Fibroblast of the aortic adventitia (primary cell): ENCODE measurements around the gene CTCF. TPM values are rescaled to one million over a fixed set of nuclear protein-coding genes. Genes with fewer than 3 reads are reported as not detected.

Experiments
- DNase-seq: peaks from one replicate; pipeline ENCODE4 v3.0.0-alpha.2; 2010; ENCODE audit warnings: low read depth
- H3K4me3 ChIP-seq: 2 replicates; pipeline ENCODE4 v1.5.1; 2011; ENCODE audit warnings: low read depth, mild to moderate bottlenecking, control low read depth, low read length, moderate library complexity
- total RNA-seq: library from RNA; depleted of rRNA; stranded (reverse); fragments of >200 nt; gene quantifications from 2 replicates; pipeline ENCODE4 v1.2.3, GENCODE V29; 2012; ENCODE audit warnings: low replicate concordance
- TF ChIP-seq, protein P1 (sequence below): IDR thresholded peaks from 2 replicates; pipeline ENCODE4 v1.5.1; 2011; ENCODE audit warnings: mild to moderate bottlenecking, low read length, control low read depth, inconsistent platforms; ENCODE audit not compliant: insufficient read depth

Gene CTCF
- total RNA-seq, 1 donor: 34.3 TPM

DNA sequence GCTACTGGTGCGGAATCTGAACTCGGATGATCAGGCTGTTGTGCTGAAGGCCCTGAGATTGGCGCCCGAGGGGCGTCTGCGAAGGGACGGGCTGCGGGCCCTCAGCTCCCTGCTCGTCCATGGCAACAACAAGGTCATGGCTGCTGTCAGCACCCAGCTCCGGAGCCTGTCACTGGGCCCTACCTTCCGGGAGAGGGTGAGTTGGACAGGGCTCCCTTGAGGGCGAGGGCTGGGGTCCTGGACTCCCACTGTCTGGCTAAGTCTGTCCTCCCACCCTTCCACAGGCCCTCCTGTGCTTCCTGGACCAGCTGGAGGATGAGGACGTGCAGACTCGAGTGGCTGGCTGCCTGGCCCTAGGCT lies 16.7 kb upstream of the CTCF start:
- TF ChIP-seq, protein P1, sequence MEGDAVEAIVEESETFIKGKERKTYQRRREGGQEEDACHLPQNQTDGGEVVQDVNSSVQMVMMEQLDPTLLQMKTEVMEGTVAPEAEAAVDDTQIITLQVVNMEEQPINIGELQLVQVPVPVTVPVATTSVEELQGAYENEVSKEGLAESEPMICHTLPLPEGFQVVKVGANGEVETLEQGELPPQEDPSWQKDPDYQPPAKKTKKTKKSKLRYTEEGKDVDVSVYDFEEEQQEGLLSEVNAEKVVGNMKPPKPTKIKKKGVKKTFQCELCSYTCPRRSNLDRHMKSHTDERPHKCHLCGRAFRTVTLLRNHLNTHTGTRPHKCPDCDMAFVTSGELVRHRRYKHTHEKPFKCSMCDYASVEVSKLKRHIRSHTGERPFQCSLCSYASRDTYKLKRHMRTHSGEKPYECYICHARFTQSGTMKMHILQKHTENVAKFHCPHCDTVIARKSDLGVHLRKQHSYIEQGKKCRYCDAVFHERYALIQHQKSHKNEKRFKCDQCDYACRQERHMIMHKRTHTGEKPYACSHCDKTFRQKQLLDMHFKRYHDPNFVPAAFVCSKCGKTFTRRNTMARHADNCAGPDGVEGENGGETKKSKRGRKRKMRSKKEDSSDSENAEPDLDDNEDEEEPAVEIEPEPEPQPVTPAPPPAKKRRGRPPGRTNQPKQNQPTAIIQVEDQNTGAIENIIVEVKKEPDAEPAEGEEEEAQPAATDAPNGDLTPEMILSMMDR: no peak
- no peak overlapping the region for H3K4me3 ChIP-seq
- no peak for DNase-seq

DNA sequence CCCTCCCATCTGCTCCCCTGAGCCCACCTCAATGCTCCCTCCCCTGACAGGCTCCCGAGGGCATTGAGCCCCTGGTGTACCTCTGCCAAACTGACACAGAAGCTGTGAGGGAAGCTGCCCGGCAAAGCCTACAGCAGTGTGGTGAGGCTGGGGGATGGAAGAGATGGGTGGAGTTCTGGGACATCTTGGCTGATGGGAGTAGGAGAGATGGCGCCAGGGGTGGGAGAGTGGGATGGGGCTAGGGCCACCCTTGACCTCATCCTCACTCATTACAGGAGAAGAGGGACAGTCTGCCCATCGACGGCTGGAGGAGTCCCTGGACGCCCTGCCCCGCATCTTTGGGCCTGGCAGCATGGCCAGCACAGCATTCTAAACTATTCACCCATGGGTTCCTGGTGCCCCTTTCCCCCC lies 16.2 kb upstream of the CTCF start:
- TF ChIP-seq, protein P1: no peak
- no peak for DNase-seq

DNA sequence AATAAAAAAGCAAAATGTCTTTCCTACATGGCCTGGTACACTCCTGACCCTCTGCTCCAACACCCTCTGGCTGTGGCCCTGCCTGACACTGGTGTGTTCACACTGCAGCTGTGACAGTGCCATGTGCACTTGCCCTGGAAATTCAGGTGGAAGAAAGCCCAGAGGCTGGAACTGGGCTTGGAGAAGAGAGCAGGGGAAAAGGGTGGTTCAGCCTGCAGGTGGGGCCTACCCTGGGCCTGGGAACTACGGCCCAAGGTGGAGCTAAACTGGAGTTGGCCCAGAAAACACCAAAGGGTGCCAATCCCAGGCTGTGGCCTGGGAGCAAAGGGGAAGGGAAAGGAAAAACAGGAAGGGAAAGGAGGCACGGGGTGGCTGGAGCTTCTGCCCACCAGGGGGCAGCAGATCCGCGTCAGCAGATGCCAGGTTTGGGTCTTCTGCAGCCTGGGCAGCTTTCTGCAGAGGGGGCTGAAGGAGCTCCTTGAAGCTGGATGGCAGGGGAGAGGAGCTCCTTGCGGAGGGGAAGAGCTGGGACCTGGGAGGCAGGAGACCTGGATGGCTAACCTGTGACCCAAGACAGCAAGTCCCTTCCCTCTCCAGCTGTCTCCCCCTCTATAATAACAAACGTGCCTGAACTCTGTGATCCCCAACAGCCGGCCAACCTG lies 15.4 kb upstream of the CTCF start:
- peak; percentile 69 for DNase-seq

More for the DNA sequence above, 16.2 kb upstream of the CTCF start:
- H3K4me3 ChIP-seq: no peak overlapping the region

DNA sequence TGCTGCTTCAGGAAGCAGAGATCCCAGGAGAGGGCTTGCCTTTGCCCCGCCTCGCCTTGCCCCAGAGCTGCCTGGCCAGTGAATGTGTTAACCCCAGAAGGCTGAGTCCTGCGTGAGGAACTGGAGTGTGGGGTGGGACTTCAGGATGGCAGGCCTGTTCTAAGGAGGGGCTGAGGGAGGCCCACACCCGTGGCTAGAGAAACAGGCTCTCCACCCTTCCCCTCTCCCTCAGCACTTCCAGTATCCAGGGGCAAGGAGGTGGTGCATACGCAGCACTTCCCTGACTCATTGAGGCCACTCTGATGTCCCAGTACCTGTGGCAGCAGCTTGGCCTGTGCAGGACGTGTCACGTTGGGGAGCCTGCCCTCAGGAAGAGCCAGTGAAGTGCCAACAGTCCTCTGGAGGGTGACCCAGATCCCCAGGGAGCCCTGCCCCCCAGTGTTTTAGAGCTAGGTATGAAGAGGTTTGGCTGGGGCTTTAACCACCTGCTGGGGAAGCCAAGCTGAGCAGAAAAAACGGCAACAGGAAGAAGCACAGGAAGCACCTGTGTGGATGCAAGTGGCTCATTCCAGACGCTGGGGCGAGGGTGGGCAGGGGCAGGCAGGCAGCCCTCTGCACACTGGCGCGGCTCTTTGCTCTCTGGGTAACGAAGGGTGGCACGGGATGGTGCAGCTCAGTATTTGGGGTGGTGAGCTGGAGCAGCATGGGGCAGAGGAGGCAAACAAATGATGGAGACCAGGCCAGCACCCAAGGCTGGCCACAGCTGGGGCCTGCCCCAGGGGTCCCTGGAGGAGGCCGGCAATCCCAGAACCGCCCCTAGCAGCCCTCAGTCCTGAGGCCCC lies 14.7 kb upstream of the CTCF start:
- H3K4me3 ChIP-seq: no peak overlapping the region
- TF ChIP-seq, protein P1: no peak
- no peak for DNase-seq

More for the DNA sequence above, 15.4 kb upstream of the CTCF start:
- H3K4me3 ChIP-seq: no peak overlapping the region
- TF ChIP-seq, protein P1: peak; percentile 96

DNA sequence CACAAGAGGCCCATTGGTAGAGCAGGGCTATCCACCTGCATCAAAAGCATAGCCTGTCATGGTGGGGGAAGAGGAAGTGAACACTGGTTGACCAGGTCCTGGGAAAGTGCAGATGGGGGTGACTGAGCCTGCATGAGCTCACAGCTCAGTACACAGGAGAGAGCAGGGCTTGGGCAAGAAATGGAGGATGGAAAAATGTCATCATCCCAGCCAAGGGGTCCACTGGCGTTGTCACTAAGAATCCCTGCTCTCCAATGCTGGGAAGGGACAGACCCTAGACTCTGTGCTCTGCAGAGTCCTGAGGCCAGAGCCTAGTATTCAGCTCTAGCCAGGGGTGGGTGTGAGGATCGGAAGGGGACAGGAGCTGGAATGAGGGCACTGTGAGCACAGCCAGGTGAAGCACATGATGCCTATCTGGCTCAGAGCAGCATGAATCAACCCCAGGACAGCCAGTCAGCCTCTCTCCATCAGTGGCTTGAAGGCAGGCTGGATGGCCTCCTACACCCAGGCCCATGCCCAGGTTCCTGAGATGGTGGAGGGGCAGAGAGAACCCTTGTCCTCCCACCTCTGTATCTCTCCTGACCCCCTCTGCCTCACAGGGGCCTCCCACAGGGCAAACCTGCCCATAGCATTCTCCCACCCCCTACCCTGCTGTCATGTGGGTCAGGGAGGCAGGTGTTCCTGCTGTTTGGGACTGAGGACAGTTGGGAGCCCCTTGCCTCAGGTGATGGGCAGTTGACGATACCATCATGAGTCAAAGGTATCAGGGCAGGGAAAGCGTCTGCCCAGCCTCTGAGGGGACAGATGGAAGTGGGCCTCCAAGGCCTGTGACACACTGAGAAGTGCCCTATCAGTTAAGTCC lies 13.8 kb upstream of the CTCF start:
- no peak for DNase-seq
- no peak overlapping the region for H3K4me3 ChIP-seq
- TF ChIP-seq, protein P1: no peak

DNA sequence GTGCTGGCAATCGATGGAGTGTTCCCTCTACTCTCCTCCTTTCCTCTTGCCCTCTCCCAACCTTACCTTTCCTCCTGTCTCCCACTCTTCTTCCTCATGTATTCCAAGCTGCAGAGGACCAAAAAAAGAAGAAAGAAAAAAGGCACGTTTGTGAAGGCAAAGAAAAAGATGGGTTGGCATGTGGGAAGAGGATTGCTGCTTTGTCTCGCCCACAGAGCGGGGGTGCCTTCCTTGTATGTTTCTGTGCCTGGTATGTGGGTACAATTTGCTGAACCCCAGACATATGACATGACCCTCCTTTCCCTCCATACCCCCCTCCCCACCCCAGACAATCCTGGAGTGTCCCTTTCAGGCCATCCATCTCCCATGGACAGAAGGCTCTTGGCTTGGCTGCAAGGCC lies 13.1 kb upstream of the CTCF start:
- H3K4me3 ChIP-seq: no peak overlapping the region
- TF ChIP-seq, protein P1: no peak
- no peak for DNase-seq
